HG03442 (cell line): ENCODE measurements around the gene HLA-DPB1.
A peak's percentile ranks its signal among the peaks of the same experiment; 100 is the strongest.
"Not testable (repeated sequence)": the region's sequence is repeated elsewhere in the genome, so short reads cannot be mapped to it uniquely, and the experiment has no call there.

Experiments
- ATAC-seq: cut with Tn5 transposase; IDR thresholded peaks from one replicate; pipeline ENCODE4 v1.9.1; 2021; ENCODE audit warnings: mild to moderate bottlenecking, moderate library complexity; ENCODE audit not compliant: unreplicated experiment

Gene HLA-DPB1

DNA sequence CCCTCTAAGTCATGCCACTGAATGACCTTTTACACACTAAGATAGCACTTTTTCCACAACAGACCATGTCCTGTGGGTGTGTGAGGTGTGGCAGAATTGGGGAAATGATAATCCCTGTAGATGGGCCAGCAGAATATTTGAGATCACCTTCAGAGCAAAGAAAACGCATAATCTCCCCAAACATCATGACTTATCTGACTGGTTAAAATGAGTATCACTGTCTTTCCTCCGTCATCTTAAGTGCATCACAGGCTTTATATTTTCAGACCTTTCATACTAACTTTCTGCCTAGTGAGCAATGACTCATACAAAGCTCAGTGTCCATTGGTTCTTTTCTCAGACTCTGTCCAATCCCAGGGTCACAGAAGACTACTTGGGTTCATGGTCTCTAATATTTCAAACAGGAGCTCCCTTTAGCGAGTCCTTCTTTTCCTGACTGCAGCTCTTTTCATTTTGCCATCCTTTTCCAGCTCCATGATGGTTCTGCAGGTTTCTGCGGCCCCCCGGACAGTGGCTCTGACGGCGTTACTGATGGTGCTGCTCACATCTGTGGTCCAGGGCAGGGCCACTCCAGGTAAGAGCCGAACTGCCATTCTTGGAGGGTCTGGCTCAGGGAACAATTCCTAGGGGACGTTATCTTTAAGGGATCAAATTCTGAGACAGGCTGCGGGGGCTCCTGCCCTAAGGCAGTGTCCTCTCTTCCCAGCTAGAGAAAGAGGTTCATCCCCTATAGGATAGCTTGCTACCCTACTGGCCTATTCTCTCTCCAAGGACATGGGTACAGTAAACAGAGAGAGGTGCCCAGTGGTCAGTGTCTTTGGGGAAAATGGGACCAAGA, at the start of gene HLA-DPB1:
Gene HLA-DPB1 (plus strand): TSS at position 423 of the 838 bp plus-strand sequence. CDS start 52 bp downstream, at position 475.
- ATAC-seq: peak; percentile 53

DNA sequence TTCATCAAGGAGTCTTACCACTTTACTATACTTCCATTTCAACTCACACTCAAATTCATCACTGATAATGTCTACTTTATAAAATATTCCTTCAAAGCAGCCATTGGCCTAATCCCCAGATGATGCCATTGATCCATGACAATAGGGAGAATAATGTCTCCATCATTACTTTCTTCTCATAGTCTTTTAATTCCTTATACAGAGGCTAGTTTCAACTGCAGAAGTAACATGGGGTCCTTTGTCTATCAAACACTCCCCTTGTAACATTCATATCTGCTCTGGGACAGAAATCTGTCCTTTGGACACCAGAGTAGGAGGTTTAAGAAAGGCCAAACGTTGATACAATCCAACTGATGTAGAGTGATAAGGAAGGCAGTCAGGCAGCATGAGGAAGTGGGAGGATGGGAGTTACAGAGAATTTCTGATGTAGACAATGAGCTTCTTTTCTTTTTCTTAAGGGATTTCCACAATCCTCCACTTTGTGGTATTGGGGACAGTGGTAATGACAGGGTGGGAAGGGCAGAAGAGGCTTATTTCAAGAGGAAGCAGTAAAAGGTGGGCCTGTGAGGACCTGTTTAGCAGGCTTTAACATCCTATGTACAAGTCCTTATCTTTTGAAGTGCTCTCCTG, 47.5 kb upstream of the HLA-DPB1 start:
- ATAC-seq: no peak

DNA sequence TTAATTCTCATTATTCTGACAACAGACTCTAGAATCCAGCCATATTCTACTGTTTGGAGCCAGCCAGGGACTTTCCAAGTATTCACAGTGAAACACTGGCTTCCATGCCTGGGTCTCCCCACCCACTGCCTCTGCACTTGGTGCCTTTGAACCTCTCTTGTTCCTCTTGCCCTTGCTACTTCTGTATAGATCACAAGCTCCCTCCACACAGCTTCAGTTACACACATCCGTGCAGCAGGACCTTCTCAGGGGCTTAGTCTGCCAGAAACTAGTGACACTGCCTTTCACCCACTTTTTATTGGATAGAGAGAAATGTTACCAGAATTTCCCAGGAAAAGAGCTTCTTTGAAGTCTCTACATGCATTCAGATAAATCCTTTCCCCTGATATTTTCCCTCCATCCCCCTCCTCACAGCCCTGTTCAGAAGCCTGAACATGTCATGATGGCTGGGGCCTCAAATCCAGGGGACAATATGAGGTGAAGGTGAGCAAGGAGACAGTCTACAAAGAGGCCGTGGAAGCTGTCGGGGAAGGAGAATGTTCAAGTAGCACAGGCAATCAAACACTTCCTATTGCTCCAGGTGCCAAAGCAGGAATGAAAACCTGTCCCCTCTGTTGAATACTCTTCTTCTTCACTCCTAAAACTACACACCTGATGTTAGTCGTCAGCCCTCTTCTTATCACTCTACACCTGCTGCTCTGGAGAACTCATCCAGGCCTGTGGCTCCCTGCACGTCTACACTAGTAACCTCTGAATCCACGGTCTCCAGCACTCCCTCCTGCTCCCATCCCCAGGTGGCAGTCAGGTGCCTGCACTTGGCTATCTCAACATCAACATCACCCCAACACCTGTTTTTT, 46.2 kb upstream of the HLA-DPB1 start:
- ATAC-seq: peak; percentile 63

DNA sequence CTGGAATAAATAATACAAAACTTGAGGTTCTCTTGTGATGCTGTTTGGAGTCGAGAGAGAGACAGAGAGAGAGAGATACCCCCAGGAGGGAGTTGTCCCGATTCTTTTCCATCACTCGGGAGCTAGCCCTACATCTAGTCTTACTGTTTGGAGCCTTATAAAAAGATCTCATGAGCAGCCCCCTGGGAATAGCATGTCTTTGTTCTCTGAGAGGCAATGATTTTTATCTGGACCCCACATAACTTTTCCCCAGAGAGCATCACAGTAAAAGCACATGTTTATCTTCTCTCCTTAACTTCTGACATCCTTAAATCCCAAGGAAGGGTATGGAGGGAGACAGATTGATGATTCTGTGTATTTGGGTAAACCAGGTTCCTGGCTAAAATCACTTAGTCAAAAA, 45.5 kb upstream of the HLA-DPB1 start:
- no peak for ATAC-seq

DNA sequence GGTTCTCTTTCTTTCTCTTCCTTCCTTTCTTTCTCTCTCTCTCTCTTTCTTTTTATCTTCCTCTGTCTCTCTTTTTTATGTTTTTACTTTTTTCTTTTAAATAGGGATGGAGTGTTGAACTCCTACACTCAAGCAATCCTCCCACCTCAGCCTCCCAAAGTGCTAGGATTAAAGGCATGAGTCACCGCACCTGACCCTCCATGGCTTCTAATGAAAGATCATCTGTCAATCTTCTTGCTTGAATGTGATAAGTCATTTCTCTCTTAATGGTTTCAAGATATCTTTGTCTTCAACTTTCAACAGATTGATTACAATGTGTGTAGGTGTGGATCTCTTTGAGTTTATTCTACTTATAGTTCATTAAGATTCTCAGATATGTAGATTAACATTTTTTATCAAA, 41.2 kb upstream of the HLA-DPB1 start:
- ATAC-seq: no peak

DNA sequence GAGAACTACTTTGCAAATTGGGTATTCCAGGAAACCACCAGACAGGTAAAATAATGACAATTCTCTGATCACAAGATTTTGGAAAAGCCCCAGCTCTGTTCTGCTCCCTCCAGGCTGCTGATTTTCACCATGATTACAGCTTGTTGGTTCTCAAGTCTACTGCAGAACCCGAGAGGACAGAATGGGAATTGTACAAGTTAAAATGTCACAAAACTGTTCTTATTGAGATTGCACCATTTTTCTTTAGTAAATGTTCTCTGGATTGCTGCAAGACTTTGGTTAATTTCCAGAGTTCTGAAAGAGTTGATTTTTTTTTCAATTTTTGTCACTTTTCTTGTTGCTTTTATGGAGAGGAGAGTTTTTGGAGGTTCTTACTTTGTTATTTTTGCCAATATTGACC, 39.3 kb upstream of the HLA-DPB1 start:
- no peak for ATAC-seq

DNA sequence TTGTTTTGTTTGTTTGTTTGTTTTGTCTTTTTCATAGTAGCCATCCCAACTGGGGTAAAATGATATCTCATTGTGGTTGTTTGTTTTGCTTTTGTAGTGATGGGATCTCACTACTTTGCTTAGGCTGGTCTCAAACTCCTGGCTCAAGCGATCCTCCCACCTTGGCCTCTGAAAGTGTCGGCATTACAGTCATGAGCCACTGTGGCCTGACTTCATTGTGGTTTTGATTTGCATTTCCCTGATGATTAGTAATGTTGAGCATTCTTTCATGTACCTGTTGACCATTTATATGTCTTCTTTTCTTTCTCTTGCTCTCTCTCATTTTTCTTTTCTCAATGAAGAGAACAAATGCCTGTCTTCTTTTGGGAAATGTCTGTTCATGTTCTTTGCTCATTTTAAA, 35.6 kb upstream of the HLA-DPB1 start:
- ATAC-seq: no peak

DNA sequence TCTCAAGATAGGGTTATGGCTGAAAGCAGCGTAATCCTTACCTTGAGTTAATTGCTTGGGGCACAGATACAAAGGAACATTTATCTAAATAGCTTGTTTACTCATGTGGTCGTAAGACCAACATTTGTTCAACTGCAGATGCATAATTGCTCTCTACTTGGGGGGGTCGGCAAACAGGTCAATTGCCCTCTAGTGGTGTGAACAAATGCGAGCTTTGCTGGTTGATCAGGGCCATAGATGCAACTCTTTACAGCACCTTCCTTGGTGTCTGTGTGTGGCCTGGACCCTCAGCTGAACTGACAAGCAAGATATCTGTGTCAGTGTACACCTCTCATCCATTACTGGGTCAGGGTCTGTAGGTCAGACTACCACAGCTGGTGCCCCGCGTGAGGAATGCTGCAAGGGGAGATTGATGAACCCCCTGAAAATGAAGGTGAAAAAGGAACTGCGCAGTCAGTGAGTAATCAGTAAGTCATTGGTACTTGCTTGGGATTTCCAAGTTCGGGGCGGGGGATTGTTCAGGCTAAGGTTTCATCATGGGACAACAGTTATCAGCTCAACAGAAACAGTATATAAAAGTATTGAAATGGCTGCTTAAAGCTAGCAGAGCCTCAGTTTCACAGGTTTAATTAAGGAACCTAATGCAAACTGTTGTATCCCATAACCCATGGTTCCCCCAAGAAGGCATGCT, 26.3 kb upstream of the HLA-DPB1 start:
- no peak for ATAC-seq

DNA sequence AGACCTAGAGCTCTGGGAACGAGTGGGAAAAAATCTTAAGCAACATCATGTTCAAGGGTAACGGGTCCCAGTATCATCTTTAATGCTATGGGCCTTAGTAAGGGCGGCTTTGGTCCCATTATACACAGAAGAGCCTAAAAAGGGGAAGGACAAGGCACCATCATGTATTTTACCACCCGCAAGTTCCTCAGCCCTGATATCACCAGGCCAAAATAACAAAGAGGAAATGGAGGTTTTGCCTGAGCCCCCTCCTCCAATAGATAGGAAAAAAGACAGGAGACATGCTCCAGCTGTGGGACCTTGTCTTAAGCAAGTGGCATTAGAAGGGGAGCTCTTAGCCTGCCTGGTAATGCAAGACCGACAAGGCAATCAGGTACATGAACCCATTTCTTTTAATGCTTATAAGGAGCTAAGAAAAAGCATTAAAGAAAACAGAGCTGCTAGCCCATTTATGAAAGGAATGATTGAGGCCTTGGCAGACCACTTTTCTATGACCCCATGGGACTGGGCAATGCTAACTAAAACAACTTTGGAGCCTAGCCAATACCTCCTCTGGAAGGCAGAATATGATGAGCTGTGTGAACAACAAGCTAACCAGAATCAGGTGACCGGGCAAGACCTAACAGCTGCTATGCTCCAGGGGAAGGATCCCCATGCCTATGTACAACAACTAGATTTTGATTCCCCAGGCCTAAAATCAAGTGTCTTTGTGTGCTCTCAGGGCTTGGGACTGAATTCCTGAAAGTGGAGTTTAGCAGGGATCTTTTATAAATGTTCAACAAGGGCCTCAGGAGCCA, 25.6 kb upstream of the HLA-DPB1 start:
- ATAC-seq: no peak

DNA sequence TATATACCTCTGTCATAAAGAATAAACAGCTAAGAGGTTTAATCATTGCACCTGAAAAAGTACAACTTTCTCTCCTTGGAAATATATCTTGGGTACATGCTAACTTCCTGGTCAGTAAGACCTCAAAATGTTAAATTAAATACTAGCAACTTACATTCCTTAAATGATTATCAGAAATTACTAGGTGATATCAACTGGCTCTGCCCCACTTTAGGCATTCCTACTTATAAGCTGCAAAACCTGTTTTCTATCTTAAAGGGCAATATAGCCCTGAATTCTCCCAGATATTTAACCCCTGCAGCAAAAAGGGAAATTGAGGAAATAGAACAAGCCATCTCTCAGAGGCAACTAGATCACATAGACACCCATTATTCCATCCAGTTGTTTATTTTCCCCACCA, 23.2 kb upstream of the HLA-DPB1 start:
- no peak for ATAC-seq

DNA sequence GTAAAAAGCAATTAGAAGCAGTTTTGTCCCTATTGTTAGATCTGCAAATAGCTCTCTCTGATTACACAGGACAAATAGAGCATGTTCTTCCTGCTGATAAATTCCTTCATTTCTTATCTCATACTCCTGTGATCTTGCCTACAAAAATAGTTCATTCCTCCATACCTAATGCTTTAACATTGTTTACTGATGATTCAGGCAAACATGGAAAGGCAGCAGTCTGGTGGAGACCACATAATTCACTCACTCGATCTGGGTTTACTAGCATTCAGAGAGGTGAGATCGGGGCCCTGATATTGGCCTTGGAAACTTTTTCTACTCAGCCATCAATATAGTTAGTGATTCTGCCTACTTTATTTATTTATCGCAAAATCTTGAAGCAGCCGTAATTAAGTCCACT, 22.6 kb upstream of the HLA-DPB1 start:
- no peak for ATAC-seq

DNA sequence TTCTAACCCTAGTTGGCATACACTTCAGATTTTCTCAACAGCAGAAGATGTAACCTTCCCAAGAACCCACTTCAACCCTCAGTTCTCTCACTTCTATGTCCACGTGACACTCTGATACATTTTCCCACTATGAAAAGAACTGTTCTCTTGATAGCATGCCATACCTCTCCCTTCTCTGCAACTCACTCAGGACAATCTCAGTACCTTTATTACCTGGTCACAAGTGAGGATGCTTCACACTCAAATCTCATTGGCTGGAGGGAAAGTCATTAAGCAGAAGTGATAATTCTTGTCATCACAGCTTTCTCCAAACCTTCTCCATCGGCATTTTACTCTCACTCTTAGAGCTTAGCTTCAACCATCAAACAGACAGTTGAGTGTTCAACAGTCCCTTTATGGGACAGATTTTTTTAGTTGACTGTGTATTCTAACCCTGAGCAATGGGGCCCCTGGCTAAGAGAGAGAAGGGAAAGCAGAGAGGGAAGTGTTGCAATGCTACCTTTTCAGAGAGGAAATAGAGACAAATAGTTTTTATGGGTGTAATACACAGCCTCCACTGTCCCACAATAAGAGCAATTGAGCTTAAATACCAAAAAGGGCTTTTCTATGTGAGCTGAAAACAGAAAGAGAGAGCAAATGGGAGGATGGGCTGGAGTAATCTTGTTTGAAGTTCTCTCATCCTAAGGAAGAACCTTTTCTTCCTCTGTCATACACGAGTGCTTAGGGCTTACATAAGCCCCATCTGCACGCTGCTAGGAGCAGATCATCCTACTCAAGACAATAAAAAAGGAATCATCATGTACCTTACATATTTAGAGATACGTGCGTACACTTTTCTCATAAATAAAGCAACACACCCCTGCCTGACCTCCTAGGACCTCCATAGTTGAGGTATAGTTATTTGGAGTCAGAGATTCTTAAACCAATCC, 18.3 kb upstream of the HLA-DPB1 start:
- ATAC-seq: no peak

DNA sequence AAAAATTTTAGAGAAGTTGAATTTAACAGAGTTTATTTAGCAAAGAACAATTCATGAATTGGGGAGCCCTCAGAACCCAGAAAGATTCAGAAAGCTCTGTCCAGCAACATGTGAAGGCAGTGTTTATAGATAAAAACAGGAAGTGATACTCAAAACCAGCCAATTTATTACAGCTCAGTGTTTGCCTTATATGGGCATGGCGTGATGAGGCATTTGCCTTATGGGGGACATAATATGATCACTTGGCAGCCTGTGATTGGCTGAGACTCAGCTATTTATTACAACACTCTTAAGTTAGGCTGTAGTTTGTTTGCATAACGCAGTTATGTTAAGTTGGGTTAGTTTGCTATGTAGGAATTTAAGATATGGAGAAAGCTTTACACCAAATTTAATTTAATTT, 13.8 kb upstream of the HLA-DPB1 start:
- ATAC-seq: no peak

DNA sequence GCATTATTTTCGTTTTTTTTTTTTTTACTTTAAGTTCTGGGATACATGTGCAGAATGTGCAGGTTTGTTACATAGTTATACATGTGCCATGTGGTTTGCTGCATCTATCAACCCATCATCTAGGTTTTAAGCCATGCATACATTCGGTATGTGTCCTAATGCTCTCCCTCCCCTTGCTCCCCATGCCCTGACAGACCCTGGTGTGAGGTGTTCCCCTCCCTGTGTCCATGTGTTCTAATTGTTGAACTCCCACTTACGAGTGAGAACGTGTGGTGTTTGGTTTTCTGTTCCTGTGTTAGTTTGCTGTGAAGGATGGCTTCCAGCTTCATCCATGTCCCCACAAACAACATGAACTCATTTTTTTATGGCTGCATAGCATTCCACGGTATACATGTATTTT, 12.4 kb upstream of the HLA-DPB1 start:
- not testable (repeated sequence) for ATAC-seq

DNA sequence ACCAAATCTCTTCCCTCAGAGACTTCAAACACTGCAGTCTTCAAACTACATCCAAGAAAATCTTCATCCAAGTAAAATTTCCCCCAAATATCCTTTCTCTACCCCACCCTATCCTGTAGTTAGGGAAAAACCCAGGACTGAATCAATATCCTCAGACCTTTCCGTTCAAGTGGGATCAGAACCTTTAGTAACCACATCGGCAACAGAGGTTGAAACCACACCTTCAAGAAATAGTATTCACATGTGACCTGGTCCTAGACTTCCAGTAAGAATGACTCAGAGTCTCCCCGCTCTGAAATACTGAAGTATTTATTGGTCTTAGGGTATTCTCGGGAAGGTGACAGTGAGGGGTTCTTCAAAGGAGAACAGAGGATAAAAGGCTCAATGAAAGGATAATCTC, 11.1 kb upstream of the HLA-DPB1 start:
- no peak for ATAC-seq

DNA sequence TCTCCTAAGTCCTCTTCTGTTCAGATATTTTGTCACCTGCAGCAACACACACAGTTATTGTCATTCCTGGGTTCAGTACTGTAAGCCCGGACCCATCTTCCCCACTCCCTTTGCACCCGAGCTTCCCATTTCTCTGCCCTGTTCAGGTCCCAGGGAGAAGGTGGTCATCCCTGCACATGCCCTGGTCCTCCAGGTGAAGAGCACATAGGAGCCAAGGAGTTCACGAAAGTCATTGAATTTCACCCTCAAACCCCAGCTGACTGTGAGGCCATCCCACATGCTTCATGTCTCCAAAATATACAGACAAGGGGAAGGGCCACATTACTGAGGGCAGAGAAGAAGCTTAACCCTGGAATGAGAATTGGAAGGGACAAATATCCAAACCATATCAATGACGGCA, 10.5 kb upstream of the HLA-DPB1 start:
- no peak for ATAC-seq

DNA sequence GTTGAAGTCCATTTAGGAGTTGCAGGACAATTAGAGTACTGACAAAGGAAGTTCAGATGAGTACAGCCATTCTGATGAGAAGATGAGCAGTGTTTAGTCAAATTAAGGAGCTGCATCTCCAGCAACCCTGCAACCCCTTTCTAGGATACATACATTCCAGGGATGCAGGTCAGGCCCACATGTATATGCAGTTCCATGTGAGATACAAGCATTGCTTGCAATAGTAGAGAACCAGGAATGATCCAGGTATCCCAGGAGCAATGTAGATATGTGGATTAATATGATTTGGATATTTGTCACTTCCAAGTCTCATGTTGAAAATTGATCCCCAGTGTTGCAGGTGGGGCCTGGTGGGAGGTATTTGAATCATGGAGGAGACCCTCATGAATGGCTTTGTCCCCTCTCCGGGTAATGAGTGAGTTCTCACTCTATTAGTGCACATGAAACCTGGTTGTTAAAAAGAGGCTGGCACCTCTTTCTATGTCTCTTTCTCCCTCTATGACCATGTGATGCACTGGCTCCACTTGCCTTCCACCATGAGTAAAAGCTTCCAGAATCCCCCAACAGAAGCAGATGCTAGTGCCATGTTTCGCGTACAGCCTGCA, 8.8 kb upstream of the HLA-DPB1 start:
- ATAC-seq: no peak

DNA sequence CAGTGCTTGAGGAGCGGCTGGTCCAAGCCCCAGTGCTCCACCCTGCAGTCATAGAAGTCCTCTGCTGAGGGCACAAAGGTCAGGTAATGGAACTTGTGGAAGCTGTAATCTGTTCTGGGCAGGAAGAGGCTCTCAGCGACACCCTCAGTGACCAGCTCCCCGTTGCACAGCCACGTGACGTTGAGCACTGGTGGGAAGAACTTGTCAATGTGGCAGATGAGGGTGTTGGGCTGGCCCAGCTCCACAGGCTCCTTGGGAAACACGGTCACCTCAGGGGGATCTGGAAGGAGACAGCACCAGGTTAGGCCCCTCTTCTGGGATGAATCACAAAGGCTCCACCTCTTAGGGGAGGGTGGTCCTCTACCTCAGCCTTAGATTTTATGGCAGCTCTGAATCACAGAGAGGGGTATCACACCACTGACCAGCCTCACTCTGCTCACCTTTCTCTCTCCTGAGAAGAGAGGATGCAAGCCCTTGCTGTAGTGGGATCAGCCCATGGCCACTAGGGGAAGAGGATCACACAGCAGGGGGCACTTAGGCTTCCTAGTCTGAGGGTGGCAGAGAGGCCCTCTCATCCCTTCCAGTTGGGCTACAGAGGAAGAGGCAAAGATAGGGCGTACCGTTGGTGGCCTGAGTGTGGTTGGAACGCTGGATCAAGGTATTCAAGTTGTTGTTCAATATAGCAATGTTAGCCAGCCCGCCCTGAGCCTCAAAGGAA, 6.6 kb upstream of the HLA-DPB1 start:
- no peak for ATAC-seq
